HUES6 (cell line): ENCODE measurements around the gene KLHL29.

Experiments
- H3K27ac ChIP-seq: 2 replicates; pipeline ENCODE4 v1.7.0; 2013; ENCODE audit warnings: low read depth, mild to moderate bottlenecking, low read length, inconsistent platforms
- H3K27me3 ChIP-seq: 2 replicates; pipeline ENCODE4 v1.6.1; 2013; ENCODE audit warnings: low read length; ENCODE audit not compliant: control insufficient read depth, insufficient read depth
- H3K36me3 ChIP-seq: 2 replicates; pipeline ENCODE4 v1.6.1; 2013; ENCODE audit warnings: low read length; ENCODE audit not compliant: control insufficient read depth, insufficient read depth
- H3K4me1 ChIP-seq: 2 replicates; pipeline ENCODE4 v1.6.1; 2013; ENCODE audit warnings: low read length; ENCODE audit not compliant: control insufficient read depth, insufficient read depth
- H3K4me3 ChIP-seq: 2 replicates; pipeline ENCODE4 v1.5.1; 2013; ENCODE audit warnings: low read depth, low read length
- H3K9ac ChIP-seq: one replicate; pipeline ENCODE4 v1.6.1; 2013; ENCODE audit warnings: mild to moderate bottlenecking, low read length
- H3K9me3 ChIP-seq: 2 replicates; pipeline ENCODE4 v1.6.1; 2013; ENCODE audit warnings: low read depth, low read length; ENCODE audit not compliant: control insufficient read depth, insufficient read depth

KLHL29 gene

DNA sequence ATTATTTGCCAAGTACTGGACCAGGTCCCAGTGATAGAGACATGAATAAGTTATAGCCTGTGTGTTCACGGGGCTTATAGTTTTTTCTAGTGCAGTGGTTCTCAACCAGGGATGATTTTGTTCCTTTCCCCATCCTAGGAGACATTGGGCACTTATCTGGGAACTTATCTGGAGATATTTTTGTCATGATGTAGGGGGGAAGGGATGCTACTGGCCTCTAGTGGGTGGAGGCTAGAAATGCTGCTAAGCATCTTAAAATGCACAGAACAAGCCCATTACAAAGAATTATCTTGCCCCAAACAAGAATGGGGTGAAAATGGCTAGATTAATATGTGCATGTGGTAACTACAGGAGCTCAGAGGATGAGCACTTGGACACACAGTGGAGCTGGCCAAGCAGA lies 75.2 kb downstream of the KLHL29 start:
- Histone ChIP-seq H3K27ac (no peak overlapping the region), H3K27me3 (no peaks in the 10 kb centered on the region; the same call in 1 of the 2 replicates), H3K36me3 (no peaks in the 10 kb centered on the region), H3K9ac (no peak overlapping the region), H3K4me3 (no peak overlapping the region), H3K9me3 (no peaks in the 10 kb centered on the region), H3K4me1 (no peaks in the 10 kb centered on the region)

DNA sequence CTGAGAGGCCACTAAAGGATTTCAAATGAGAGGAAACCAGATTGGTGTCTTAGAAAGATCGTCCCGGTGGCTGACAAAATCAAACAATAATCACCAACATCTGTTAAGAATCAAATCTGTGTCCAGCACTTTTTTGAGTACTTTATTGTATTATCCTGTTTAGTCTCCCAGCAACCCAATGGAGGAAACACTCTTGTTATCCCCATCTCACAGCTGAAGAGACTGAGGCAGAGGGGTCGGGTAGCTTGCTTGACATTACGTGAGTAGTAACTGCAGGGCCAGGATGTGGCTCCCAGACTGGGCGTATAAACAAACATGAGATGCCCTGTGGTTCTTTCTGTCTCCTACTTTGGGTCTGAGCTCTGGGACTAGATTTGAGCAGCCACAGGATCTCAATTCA lies 76.0 kb downstream of the KLHL29 start:
- H3K27ac ChIP-seq, result no peak overlapping the region
- no peaks in the 10 kb centered on the region for H3K4me1 ChIP-seq
- no peaks in the 10 kb centered on the region; the same call in 1 of the 2 replicates for H3K27me3 ChIP-seq
- no peak overlapping the region for H3K9ac ChIP-seq
- no peaks in the 10 kb centered on the region for H3K36me3 ChIP-seq
- H3K9me3 ChIP-seq, result no peaks in the 10 kb centered on the region
- H3K4me3 ChIP-seq, result no peak overlapping the region

DNA sequence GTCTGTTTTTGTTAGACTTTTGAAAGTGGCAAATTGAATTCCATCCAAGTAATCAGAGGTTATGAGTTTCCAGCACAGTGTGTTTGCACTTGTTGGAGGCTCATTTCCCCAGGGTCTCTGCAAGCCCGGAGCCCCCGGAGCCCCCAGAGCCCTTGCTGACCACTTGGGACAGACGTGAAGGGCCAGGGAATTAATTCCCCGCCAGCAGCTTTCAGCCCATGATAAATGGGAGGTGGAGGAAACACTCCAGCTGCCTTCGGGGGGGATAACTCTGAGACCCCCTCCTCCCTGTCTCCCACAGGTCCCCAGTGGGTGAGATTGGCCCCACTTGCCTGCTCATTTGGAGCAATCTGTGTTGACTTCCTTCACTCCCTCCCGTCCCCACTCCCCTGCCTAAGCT lies 79.2 kb downstream of the KLHL29 start:
- H3K4me3 ChIP-seq, result no peak overlapping the region
- H3K27ac ChIP-seq, result no peak overlapping the region
- no peaks in the 10 kb centered on the region for H3K9me3 ChIP-seq
- H3K27me3 ChIP-seq, result no peaks in the 10 kb centered on the region; the same call in 1 of the 2 replicates
- no peaks in the 10 kb centered on the region for H3K4me1 ChIP-seq
- H3K9ac ChIP-seq, result no peak overlapping the region
- no peaks in the 10 kb centered on the region for H3K36me3 ChIP-seq

DNA sequence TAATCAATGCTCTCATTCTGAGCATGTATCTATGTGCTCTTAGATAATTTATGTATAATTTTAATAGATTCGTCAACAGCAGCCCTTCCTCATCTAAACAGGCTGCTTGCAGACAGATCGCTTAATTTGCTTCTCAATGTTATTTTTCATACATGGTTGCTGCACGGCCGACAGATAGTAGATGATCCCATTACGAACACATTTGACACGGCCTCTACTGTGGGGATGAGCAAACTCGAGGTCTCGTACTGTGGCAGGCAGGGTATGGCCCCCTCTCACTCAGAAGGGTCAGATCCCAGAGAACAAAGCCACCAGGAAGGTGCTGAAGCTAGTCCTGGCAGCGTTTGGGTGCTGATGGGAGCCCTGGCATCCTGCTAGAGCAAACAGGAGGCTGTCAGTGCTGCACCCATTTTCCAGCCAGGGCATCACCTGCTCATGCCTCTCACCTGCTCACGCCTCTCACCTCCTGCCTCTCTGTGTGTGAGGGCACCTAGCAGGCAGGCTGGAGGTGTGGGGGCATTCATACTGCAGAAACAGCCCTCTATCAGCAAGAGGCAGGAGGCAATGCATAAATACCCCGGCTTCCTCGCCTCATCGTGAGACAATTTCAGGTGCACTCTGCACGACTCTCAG lies 80.0 kb downstream of the KLHL29 start:
- H3K27me3 ChIP-seq, result no peaks in the 10 kb centered on the region; the same call in 1 of the 2 replicates
- H3K4me1 ChIP-seq, result no peaks in the 10 kb centered on the region
- H3K27ac ChIP-seq, result no peak overlapping the region
- H3K9me3 ChIP-seq, result no peaks in the 10 kb centered on the region
- H3K36me3 ChIP-seq, result no peaks in the 10 kb centered on the region
- H3K4me3 ChIP-seq, result no peak overlapping the region
- H3K9ac ChIP-seq, result no peak overlapping the region

DNA sequence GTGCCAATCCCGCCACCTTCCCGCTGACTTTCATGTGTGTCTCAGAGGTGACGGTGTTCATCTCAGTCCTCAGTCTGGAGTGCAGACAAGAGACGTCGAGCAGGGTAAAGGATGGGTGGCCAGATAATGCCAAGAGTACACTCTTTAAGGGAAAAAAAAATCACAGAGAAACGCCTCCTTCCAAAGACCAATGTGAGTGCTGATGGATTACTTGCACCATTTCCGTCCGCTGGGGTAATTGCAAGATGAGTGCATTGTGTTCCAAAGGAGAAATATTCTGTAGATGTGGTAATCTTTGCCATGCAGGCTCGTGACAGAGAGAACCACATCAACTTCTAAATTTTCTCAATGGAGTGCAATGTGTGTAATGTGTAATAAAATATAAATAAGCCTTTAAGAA lies 81.0 kb downstream of the KLHL29 start:
- no peak overlapping the region for H3K27ac ChIP-seq
- no peaks in the 10 kb centered on the region for H3K9me3 ChIP-seq
- H3K4me1 ChIP-seq, result no peaks in the 10 kb centered on the region
- no peaks in the 10 kb centered on the region for H3K36me3 ChIP-seq
- H3K27me3 ChIP-seq, result peaks cover 3% of the 10 kb centered on the region; the same call in 1 of the 2 replicates
- no peak overlapping the region for H3K9ac ChIP-seq
- H3K4me3 ChIP-seq, result no peak overlapping the region

DNA sequence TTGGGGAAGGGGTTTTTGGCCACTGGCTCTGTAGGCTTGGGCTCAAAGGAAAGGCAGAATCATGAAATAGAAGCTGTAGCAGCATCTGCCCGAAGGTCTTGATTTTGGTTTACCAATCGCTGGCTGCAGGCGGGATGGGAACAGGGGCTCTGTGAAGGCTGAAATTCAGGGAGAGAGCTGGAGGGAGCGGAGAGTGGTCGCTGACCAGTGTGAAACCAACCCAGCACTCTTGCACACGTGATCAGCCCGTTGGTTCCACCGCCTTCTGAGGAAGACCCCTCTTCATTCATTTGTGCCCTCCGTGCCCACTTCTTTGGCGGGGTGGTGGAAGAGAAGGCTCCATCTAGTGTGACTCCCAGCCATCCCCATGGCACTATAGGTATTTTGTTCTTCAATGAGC lies 82.6 kb downstream of the KLHL29 start:
- H3K27ac ChIP-seq, result no peak overlapping the region
- H3K36me3 ChIP-seq, result no peaks in the 10 kb centered on the region
- no peaks in the 10 kb centered on the region for H3K9me3 ChIP-seq
- no peaks in the 10 kb centered on the region for H3K4me1 ChIP-seq
- peaks cover 3% of the 10 kb centered on the region; the same call in 1 of the 2 replicates for H3K27me3 ChIP-seq
- H3K4me3 ChIP-seq, result no peak overlapping the region
- no peak overlapping the region for H3K9ac ChIP-seq

DNA sequence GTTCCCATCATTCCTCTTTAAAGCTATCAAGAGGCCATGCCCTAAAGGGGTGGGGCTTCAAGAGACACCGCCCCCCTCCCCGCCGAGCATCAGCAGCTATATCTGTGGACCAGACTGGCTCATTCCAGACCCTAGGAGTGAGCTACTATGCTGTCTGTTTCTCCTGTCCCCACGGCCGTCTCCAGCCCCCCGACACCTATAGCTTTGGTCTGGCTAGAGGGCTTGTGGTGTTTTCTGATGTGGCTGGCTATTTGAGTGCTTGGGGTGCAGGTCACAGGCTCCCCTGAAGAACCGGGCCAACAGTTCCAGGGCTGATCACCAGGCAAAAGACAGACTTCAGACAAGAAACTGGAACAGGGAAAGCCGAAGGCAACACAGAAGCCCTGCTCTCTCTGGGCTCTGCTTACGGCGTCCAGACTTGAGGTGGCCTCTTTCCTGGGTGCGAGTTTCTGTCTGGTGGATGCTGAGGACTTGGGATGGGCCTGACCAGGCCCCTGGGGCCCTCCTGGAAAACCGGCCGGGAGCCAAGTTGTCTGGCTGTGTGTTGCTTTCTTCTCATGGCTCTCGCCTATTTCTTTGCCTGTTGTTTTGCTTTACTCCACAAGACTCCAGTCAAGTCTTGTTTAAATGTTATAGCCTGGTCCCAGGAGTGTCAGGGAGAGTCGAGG lies 83.6 kb downstream of the KLHL29 start:
- Histone ChIP-seq H3K36me3 (no peaks in the 10 kb centered on the region), H3K27ac (no peak overlapping the region), H3K9ac (no peak overlapping the region), H3K4me1 (no peaks in the 10 kb centered on the region), H3K4me3 (no peak overlapping the region), H3K9me3 (no peaks in the 10 kb centered on the region), H3K27me3 (peaks cover 12% of the 10 kb centered on the region)

DNA sequence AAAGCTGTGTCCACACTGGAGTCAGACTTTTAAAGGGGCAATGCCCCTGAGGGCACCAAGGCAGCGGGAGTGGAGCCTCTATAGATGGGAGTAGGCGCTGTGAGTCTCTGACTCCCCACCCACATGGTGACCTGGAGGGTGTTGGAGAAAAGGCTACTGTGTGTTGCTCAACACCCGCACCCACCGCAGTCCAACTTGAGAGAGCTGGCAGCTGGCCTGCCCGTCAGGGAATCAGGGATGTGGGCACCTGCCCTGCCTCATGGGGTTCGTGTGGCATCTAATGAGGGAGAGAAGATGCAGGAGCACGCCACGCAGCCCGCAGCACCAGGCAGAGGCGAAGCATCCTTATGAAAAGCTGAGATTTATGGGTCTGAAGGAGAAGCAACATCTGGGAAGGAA lies 84.2 kb downstream of the KLHL29 start:
- Histone ChIP-seq H3K4me3 (no peak overlapping the region), H3K4me1 (0 out of 2 replicates have a peak, but pooled peaks cover under 1% of the 10 kb centered on the region), H3K27me3 (peaks cover 18% of the 10 kb centered on the region), H3K9ac (no peak overlapping the region), H3K36me3 (no peaks in the 10 kb centered on the region), H3K9me3 (no peaks in the 10 kb centered on the region), H3K27ac (no peak overlapping the region)

DNA sequence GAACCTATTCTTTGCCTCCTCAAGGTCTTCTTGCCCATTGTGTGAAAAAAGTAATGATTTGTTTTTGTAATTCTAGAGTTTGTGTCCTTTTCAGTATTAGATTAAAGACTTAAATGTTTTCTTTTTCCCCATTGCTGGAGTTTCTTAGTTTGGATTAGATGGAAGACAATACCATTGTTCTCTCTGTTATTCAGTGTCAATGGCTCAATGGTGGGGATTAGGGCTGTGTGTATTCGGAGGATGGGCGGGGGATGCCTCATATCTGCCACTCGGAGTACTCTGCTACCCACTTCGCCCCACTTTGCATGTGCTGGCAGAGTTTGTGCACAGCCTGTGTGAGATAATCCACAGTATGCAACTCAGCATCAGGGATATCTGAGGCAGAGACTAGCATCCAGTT lies 90.1 kb downstream of the KLHL29 start:
- Histone ChIP-seq H3K36me3 (no peaks in the 10 kb centered on the region), H3K9me3 (no peaks in the 10 kb centered on the region), H3K9ac (no peak overlapping the region), H3K27ac (no peak overlapping the region), H3K27me3 (peaks cover 23% of the 10 kb centered on the region), H3K4me1 (peaks cover 51% of the 10 kb centered on the region), H3K4me3 (no peak overlapping the region)

DNA sequence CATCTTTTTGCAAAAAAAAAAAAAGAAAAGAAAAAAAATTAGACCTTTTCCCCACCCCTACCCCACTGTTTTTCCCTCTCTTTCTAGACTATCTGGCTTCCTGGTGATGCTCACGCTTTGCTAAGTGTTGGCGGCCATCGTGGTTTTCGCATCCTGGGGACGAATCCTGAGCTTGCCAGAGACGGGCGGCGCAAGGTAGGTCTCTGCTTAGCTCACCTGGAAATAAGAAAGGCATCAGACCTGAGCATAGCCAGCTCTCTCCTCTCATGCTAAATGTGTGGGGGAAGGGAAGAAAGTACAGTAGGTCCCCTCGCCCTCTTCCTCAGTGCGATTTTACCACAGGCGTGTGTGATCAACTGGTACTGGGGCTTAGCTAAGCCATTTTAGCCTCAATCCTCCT lies 90.5 kb downstream of the KLHL29 start:
- Histone ChIP-seq H3K27me3 (peaks cover 22% of the 10 kb centered on the region), H3K36me3 (no peaks in the 10 kb centered on the region), H3K4me3 (no peak overlapping the region), H3K27ac (no peak overlapping the region), H3K4me1 (peaks cover 52% of the 10 kb centered on the region), H3K9me3 (no peaks in the 10 kb centered on the region), H3K9ac (no peak overlapping the region)

DNA sequence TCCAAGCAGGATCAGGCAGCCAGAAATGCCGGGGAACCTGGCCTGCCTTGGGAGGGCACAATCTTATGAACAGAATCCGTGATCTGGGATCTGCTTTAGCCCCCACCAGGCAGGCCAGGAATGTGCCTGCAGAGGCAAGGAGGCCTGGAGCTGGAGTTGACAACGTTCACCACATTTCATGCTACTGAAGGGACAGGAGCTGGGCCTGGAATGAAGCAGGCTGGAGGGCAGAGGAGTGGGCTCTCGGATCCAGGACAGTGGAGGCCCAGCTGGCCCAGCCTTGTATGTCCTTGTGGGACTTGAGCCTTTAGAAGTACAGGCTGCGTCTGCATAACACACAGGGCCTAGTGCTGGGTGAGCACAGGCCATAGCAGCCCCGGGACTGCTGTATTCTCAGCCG lies 91.8 kb downstream of the KLHL29 start:
- Histone ChIP-seq H3K4me1 (peaks cover 65% of the 10 kb centered on the region), H3K4me3 (no peak overlapping the region), H3K36me3 (no peaks in the 10 kb centered on the region), H3K27ac (no peak overlapping the region), H3K27me3 (peaks cover 20% of the 10 kb centered on the region), H3K9ac (no peak overlapping the region), H3K9me3 (no peaks in the 10 kb centered on the region)
